HS-27A (cell line): ENCODE data around the gene PSMG1.
"Not testable (repeated sequence)": the region's sequence is repeated elsewhere in the genome, so short reads cannot be mapped to it uniquely, and the experiment has no call there.

ENCODE experiments used
- DNase-seq: peaks from one replicate; pipeline ENCODE4 v3.0.0-alpha.2; 2012; ENCODE audit warnings: low read depth, missing footprints

Gene PSMG1

DNA sequence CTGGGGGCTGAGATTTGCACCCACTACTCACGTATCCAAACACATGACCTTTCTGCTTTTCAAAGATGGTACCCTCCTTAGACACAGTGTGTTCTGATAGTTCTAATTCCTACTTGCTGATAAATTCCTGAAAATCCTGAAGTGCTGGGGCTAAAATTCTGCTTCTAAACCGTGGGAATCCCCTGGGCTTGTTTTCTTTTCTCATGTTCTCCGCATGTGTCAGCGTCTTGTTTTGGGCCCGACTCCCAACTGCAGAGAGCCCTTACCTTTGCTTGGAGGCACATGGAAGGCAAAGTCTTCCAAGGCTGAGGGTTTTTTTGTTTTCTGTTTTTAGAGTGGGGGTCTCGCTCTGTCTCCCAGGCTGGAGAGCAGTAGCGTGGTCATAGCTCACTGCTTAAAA lies 27.2 kb downstream of the PSMG1 start:
- DNase-seq: no peak

DNA sequence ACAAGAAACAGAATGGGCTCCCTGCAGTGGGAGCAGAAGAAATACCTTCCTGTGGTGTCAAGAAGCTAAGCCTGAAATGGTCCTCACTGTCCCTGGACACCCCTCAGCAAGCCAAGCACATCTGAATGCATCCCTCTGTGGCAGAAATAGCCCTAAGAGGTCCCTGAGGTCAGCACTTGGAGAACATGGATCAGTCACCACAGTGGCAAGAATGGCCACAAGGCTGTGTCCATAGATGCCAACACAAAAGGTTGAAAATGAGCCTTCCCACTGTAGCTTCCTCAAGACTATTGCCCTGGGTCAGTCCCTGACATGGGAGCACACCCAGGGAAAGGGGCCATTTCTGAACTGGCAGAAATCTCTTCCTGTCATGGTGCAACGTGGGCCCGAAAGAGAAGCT lies 27.7 kb downstream of the PSMG1 start:
- no peak for DNase-seq

DNA sequence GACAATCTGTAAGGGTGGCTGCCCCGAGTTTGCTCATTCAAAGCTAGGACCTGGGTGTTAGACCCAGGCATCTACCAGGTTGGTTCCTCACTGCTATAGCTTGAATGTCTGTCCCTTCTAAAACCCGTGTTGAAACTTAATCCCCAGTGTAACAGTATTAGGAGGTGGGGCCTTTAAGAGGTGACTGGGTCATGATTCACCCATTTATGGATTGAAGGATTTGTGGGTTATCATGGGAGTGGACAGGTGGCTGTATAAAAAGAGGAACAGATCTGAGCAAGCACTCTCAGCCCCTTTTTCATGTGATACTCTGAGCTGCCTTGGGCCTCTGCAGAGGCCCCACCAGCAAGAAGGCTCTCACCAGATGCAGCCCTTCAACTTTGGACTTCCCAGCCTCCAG lies 29.4 kb downstream of the PSMG1 start:
- no peak for DNase-seq

DNA sequence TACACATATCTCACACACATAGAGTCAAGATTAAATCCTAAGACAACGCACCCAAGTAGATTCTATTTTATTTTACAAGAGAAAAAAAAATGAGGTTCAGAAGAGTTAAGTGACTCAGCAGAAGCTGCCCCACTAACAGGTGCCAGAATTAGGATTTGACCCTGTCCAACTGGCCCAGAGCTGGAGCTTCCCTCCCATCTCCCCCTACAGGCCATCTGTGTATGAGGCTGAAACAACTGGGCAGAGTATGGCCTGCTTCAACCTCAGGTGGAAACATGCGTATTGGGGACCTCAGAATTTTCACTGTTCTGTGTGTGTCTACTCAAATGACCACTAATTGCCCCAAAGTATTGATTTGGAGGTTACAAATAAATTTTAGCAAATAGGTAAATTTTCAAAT lies 29.9 kb downstream of the PSMG1 start:
- DNase-seq: no peak

DNA sequence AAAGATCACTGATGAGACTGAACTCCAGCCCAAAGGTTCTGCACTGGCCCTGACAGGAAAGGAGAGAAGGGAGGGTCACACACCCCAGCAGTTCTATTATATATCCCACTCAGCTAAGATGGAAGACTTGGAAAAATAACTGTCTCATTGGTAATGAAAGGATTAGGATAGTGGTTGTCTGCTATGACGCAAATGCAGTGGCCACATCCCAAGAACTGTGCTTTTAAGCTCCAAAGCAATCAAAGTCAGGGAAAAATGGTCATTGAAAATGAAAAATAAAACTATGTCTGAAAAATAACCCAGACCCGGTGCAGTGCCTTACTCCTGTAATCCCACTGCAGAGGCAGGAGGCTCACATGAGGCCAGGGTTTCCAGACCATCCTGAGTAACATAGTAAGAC lies 31.0 kb downstream of the PSMG1 start:
- DNase-seq: no peak

DNA sequence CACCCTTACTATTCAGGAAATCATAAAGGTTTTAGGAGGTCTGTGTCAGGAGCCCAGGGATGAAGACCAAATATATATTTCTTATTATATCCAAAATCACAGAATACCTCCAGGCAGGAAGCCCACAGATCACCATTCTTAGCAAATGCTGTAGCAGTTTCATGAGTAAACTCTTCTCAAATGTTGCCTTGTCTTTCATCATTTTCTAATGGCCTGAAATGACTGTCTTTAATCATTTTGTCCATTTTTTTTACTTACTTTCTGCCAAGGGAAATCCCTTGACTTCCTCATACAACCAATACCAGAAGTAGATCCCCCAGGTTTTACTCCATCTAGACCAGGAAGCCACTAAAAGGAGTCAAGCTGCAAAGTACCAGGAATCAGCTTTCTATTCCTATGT lies 32.4 kb downstream of the PSMG1 start:
- DNase-seq: no peak

DNA sequence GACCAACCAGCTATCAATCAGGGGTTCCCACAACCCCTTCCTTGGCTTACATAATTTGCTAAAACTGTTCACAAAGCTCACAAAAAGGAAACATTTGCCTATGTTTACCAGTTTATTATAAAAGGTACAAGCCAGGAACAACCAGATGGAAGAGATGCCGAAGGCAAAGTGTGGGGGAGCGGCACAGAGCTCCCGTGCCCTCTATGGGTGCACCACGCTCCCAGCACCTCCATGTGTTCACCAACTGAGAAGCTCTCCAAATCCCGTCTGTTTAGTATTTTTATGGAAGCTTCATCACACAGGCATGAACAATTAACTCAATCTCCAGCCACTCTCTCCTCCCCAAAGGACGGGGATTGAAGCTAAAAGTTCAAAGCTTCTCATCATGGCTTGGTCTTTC lies 32.9 kb downstream of the PSMG1 start:
- no peak for DNase-seq

DNA sequence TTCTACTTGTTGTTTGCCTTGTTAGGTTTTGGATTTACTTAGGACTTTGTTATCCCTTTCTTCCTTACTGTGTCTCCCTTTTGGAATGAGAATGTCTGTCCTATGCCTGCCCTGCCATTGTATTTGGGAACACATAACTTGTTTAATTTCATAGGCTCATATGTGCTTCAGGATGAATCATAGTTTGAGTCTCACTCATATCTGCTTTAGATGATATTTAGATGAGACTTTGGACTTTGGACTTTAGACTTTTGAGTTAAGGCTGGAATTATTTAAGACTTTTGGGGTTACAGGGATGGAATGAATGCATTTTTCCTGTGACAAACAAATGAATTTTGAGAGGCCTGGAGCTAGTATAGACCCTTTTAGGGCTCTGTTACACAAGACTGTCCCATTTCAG lies 33.4 kb downstream of the PSMG1 start:
- DNase-seq: no peak

DNA sequence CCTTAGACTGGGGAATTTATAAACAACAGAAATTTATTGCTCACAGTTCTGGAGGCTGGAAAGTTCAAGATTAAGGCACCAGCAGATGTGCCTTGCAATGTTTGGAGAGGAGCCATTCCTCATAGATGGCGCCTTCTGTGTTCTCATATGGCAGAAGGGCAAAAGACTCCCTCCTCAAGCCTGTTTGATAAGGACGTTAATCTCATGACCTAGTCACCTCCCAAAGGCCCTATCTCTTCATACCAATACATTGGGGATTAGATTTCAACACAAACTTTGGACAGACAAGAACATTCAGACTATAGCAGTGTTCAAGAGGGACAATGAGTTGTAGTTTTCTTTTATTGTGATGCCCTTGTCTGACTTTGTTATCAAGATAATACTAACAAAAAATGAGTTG lies 34.3 kb downstream of the PSMG1 start:
- DNase-seq: no peak

DNA sequence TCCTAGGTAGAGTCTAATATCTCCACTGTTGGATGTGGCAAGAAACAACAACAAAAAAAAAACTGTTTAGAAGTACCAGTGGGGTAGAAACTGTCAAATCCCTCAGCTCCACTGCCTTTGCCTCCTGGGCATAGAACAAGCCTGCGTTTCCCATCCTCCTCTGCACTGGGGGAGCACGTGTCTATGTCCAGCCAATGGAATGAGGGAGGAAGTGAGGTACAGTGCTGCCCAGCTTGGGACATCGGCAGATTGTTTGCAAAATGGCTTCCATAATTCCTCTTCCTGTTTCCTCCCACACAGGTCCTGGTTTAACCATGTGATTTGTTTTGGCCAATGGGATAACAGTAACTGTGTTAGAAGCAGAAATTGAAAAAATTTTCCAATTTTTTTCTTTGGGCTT lies 39.1 kb downstream of the PSMG1 start:
- DNase-seq: no peak

DNA sequence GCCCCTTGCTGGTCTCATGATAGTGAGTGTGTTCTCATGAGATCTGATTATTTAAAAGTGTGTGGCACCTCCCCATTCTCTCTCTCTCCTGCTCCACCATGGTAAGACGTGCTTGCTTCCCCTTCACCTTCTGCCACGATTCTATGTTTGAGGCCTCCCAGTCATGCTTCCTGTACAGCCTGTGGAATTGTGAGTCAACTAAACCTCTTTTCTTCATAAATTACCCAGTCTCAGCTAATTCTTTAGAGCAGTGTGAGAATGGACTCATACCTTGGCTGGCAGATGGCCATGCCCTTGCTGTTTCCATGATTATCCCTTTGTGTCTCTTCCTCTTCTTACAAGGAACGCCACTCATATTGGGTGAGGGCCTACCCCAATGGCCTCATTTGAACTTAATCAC lies 40.3 kb downstream of the PSMG1 start:
- no peak for DNase-seq

DNA sequence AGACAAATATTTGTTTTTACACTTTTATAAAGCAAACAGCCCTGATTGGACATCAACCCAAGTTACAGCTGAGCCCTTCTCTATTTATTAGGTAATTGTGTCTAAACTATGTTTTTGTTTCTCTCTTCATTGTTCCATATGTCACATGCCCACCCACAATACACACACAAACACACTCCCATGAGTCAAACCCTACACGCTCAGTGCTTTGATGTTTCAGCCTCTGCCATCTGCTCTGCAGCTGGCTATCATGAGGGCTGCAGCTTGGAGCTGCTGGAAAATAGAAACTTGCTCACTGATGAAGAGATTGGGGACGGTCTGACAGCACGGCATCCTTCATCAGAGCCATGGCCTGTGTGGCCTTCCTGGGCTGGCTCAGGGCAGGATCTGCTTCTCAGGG lies 41.7 kb downstream of the PSMG1 start:
- no peak for DNase-seq

DNA sequence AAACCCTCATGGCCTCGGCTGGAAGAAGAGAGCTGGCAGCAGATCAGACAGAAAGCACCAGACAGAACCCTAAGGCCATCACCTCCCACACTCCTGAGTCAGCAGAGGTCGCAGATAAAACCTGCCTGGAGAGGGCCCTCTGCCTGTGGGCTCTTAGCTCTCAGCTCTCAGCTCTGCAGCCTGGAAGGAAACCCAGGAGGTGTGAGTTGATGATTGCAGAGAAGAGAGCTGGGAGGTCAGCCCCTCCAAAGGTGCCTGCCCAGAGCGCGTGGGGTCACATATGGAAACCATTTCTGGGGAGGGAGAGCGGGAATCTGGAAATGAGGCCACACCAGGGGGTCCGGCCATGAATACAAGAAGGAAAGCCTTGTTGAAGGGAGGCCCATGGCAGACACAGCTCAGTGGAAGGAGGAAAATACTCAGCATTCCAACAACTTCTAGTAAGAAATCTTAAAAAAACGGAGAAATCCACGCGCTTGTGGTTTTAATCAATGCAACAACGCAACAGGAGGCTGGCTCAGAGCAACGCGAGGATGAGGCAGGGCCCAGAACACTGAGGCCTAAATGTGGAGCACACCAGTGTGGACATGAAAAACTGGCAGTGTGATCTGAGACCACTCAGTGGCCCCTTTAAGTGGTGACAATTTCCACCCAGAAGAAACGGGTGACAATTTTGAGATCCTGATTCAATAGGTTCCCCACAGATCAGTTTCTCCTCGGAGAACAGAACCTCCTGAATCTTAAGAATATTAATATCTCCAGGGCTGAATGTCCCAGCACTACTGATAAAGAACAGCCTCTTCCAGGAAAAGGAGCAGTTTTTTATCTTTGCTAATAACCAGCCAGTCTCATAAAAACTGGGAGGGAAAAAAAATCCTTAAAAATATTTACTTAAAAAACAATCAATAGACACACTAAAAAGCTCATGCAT lies 45.7 kb downstream of the PSMG1 start:
- no peak for DNase-seq

DNA sequence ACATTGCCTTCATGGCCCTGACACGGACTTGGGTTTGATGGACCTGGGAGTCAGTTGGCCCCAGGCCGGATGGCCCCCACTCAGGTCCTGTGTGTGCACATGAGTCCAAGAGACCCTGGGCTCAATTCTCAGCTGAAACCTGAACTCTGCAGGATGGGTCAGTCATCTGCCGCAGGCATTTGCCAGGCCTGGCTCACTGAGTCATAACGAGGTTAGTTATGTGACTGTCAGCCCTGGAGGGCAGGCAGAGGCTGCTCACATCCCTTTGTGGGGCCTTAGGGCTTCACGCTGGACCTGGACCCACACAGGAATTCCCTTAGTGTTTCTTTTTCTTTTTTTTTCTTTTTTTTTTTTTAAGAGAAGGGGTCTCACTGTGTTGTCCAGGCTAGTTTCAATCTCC lies 46.5 kb downstream of the PSMG1 start:
- DNase-seq: no peak

DNA sequence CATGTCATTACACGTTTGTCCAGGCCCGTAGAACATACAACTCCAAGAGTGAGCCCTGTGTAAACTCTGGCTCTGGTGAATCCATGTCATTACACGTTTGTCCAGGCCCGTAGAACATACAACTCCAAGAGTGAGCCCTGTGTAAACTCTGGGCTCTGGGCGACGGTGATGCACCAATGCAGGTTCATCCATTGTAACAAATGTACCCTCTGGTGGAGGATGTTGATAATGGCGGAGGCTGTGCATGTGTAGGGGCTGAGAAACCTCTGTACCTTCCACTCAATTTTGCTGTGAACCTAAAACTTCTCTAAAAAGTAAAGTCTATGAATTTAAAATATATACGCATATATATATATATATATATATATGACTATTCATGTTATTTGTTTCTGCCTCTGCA lies 47.1 kb downstream of the PSMG1 start:
- DNase-seq: not testable (repeated sequence)

DNA sequence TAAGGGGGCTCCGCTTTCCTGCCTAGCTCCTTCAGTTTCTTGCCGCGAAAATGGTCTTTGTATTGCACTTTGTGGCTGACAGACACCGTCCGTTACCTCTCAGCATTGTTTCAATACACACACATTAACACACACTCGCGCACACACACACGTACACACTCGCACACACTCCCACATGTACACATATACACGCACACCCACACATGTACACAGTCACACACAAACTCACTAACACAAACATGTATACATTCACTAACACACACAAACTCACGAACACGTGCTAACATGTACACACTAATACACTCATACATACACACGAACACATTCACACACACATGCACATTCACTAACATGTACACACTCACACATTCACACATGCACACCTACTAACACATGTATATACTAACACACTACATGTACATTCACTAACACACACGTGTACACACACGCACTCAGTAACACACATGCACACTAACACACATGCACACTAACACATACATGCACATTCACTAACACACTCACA lies 48.9 kb downstream of the PSMG1 start:
- no peak for DNase-seq

DNA sequence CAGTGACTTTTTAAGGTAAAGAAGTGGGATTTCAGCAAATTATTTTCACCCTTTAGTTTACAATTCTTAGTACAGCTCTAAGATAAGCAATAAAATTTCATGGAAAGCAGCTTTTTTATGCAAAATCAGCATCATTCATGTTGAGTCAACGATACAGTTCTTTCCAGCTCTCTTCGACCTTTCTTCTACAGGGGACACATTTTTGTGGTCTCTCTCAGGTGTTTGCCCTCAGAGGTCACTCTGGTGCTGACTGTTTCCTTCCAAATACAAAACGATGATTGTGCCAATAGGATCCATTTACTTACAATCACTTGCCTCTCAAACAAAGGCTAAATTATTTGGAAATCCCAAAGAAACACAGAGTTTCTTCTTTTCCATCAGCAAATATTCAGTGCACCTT lies 51.0 kb downstream of the PSMG1 start:
- no peak for DNase-seq

DNA sequence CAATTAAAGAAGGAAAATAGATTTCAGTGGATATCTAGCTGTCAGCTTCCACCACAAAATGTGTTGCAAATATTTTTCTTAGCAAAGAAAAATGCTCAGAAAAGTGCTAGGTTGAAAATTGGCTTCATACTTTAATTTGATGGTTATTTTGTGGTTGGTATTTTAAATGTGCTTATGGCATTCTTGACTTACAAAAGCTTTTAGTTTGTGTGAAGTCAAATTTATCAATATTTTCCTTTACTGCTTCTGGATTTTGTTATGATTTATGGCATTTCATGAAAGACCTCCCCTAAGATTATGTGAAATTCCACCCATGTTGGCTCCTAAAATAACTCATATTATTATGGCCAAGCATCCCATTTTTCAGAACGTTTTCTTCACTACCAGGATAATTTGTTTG lies 51.5 kb downstream of the PSMG1 start:
- no peak for DNase-seq

DNA sequence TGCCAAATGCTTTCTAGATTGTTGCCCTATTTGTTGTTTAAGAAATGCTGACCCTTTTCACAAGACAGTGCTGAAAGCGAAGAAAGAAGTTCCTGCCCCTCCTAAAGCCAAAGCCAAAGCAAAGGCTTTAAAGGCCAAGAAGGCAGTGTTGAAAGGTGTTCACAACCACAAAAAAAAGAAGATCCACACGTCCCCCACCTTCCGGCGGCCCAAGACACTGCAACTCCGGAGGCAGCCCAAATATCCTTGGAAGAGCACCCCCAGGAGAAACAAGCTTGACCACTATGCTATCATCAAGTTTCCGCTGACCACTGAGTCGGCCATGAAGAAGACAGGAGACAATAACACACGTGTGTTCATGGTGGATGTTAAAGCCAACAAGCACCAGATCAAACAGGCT lies 55.7 kb downstream of the PSMG1 start:
- no peak for DNase-seq

DNA sequence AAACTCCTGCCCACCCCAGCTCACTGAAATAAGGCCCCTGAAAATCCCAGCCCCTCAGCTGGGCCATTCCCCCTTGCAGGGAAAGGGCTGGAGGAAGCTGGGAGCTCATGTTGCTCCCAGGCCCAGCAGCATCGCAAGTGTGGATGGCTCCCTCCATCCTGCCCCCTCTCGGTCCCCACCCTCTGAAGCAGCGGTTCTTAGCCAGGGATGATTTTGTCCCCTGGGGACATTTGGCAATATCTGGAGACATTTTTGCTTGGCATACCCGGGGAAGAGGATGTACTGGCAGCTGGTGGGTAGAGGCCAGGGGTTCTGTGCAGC lies 56.8 kb downstream of the PSMG1 start:
- no peak for DNase-seq

DNA sequence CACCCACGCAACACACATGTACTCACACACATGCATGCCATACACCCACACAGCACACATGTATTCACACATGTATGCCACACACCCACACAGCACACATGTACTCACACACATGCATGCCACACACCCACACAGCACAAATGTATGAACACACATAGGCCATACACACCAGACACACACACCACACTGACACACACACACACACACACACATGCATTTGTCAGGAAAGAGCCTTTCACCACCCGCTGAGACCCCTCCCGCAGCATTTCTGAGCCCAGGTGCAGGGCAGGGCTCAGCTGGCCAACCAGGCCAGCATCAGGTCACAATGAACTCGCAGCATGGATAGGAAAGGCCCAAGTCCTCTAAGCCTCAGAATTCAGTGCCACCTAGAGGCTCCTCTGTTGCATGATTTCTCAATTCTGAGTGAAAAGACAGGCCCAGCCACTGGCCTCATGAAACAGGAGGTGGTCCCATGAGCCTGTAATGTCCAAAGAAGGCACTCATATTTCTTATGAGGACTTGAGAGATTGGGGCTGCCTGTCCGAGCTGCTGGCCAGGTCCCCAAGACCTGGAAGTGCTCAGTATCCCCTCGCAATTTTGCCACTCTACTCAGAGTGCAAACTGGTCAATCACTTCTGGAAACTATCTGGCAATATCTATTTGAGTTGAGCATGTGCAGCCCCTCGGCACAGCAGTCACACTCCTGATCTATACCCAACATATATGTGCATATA lies 57.3 kb downstream of the PSMG1 start:
- DNase-seq: no peak
